ENCODE measurements around the gene ADPRS.

ADPRS gene

GRCh38 chr1:36083219-36083618, 5.5 kb upstream of the ADPRS start:
- no peak overlapping the region for H3K4me3 ChIP-seq (ENCODE audit: low read length)
- no peak for TF ChIP-seq CTCF (IDR thresholded peaks at IDR 0.05; ENCODE audit: insufficient read depth, low read depth, low read length, missing control alignments)
- DNase-seq (ENCODE audit: low read depth), result no peak

GRCh38 chr1:36083635-36084496, 4.8 kb upstream of the ADPRS start, which contains the start of gene TEKT2:
TEKT2 (plus strand) TSS chr1:36084094; CDS start chr1:36084922, 828 bp downstream.
- DNase-seq (ENCODE audit: low read depth), result no peak
- no peak for TF ChIP-seq CTCF (IDR thresholded peaks at IDR 0.05; ENCODE audit: insufficient read depth, low read depth, low read length, missing control alignments)
- peak within 1 kb of the TSS; percentile 44 for H3K4me3 ChIP-seq (ENCODE audit: low read length)

- peak overlapping the region; percentile 44 for H3K4me3 ChIP-seq (ENCODE audit: low read length)
- TF ChIP-seq CTCF (IDR thresholded peaks at IDR 0.05; ENCODE audit: insufficient read depth, low read depth, low read length, missing control alignments), result no peak
- DNase-seq (ENCODE audit: low read depth), result no peak
These were observed 4.1 kb upstream of the ADPRS start for GRCh38 chr1:36084497-36085115.

GRCh38 chr1:36085126-36085525, 3.6 kb upstream of the ADPRS start:
- DNase-seq (ENCODE audit: low read depth), result no peak
- TF ChIP-seq CTCF (IDR thresholded peaks at IDR 0.05; ENCODE audit: insufficient read depth, low read depth, low read length, missing control alignments), result no peak
- no peak overlapping the region for H3K4me3 ChIP-seq (ENCODE audit: low read length)

GRCh38 chr1:36085686-36086526, 2.8 kb upstream of the ADPRS start:
- no peak for DNase-seq (ENCODE audit: low read depth)
- H3K4me3 ChIP-seq (ENCODE audit: low read length), result no peak overlapping the region
- TF ChIP-seq CTCF (IDR thresholded peaks at IDR 0.05; ENCODE audit: insufficient read depth, low read depth, low read length, missing control alignments), result no peak

- DNase-seq (ENCODE audit: low read depth), result no peak
- no peak for TF ChIP-seq CTCF (IDR thresholded peaks at IDR 0.05; ENCODE audit: insufficient read depth, low read depth, low read length, missing control alignments)
- H3K4me3 ChIP-seq (ENCODE audit: low read length), result no peak overlapping the region
These were observed 2.0 kb upstream of the ADPRS start for GRCh38 chr1:36086529-36087232.

Data from epithelial cell of esophagus (primary cell).